NCI-H2081 treated with DMSO at 0.1 percent for 48 hours (cell line): Measurements from ENCODE around the gene CEP44.
"Not testable (repeated sequence)": the region's sequence is repeated elsewhere in the genome, so short reads cannot be mapped to it uniquely, and the experiment has no call there.

ENCODE experiments used
- DNase-seq: peaks from one replicate; lab custom pipeline; 2025; lab: John Stamatoyannopoulos, UW

Gene CEP44, protein sequence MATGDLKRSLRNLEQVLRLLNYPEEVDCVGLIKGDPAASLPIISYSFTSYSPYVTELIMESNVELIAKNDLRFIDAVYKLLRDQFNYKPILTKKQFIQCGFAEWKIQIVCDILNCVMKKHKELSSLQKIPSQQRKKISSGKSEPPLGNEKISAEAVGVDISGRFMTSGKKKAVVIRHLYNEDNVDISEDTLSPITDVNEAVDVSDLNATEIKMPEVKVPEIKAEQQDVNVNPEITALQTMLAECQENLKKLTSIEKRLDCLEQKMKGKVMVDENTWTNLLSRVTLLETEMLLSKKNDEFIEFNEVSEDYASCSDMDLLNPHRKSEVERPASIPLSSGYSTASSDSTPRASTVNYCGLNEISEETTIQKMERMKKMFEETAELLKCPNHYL

DNA sequence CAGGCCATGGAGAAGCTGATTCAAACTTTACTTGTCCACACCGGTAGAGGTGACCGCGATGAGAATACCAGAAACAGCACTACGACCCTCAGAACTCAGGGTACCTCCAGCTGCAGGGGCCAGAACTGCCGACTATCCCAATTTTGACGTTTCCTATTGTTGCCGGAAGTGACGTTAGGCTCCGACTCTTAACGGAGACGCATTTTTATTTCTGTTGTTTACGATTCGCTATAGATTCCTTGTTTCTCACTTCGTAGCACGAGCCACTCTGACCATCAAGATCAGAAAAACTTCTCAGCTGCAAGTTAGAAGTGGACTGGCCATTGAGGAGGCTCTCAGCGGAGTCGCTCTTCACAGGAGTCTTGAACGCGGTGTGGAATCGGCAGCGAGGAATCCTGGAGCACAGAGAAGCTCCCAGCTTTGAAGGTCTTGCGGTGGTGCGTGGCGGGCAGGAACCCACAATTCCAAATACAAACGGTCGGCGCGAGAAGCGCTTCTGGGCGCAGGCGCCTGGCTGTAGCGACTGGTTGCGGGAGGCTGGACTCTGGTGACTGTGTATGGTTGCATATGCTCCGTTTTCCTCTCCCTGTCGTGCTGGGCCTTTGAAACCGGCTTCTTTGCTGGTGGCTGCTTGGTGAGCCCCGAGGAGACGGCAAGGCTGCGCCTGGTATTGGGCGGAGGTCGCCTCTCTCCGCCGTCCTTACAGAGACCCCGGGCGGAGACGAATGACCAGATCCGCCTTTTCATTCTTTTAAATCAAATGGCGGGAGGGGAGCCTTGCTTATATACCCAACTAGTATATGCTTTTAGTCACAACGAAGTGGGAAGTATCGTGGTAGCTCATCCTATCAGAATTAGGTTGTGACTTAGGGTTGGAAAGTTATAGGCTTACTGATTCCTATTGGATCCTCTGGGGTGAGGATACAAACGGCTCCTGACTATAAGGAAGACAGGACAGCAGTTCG, at the start of gene CEP44, which contains the start of gene FBXO8:
Gene CEP44 (plus strand): TSS at position 405 of the 965 bp plus-strand sequence. CDS start 15,211 bp downstream, outside the sequence.
Gene FBXO8 (minus strand): TSS at position 161 of the 965 bp plus-strand sequence. CDS start 20,575 bp downstream, outside the sequence.
- DNase-seq = no peak

DNA sequence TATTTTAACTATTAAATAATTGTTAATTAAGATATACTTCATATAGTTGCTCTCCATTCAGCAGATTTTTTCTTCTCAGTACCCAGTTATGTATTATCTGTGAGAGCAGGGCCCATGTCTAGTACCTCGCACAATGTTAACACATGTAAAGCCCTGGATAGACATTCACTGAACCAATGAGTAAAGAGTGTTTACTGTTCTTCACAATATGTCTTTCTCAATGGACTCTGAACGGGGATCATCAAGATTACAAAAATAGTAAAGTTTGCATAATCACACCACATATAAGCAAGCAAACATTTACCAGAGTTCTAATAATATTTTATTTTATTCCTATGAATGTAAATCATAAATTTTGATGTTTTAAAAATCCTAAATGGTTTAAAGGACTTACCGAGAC, 47.4 kb upstream of the CEP44 start:
- DNase-seq = no peak

DNA sequence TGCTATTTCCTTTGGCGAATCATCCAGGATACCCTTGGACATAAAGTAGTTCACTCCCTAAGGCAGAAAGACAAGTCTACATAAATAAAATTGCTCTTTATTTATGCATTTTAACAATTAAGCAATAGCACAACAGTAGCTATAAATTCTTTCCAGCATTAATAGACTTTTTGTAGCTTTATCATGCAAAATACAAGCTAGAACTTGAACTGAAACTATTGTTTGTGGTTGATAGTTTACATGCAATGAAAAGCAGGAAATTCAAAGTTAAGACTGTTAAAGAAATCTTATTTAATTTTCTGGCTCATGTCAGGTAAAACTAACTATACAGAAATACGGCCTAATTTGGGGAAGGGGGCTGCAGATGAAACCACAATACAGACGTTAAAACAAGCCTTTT, 42.5 kb upstream of the CEP44 start:
- no peak for DNase-seq

DNA sequence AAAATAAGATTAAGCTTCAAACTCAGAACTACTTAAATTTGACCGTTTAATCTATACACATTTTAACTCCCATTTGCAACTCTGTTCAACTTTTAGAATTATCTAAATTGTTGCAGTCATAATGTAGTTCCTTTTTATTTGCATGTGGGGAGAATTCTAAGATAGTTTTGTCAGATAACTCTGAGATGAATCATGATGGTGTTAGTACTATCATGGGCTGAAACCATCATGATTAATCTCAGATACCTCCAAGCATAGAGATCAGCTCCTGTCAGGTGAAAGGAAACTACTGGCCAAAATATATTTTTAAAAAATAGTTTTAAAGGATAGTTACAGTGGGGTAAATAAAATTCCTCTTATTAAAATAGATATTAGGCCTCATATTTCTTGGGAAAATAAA, 39.3 kb upstream of the CEP44 start:
- DNase-seq = no peak

DNA sequence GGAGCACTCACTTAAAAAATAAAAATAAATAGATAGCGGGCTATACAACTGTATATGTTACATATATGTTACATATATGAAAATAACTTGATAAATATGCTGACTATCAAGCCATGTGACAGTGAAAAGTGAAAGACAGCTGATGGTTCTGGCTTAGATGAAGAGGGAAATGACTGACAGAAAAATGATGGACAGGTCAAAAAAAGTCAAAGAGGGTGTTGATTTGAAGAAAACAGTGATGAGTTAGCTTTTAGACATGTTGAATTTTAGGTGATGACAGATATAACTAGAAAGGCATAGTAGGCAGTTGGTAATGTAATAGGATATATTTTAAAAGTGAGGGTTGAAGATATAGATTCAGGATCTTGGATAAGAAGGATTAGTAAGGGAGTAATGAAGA, 38.0 kb upstream of the CEP44 start:
- no peak for DNase-seq

DNA sequence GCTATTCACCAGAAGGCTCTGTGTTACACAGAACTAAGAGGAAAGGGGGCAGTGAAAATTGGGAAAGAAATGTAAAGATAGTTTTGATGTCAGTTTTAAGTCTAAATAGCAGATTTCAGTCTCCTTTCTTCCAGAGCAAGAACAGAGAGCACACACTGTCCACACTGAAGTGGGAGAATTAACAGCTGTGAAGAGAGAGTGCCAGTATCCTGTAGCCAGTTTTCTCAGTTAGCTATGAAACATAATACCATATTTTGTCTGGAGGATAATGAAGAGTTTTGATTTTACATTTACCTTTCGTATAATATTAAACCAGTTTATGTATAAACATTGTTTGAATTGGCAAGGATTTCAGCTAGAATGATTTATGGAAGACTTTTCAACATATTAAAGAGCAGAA, 35.3 kb upstream of the CEP44 start:
- no peak for DNase-seq

DNA sequence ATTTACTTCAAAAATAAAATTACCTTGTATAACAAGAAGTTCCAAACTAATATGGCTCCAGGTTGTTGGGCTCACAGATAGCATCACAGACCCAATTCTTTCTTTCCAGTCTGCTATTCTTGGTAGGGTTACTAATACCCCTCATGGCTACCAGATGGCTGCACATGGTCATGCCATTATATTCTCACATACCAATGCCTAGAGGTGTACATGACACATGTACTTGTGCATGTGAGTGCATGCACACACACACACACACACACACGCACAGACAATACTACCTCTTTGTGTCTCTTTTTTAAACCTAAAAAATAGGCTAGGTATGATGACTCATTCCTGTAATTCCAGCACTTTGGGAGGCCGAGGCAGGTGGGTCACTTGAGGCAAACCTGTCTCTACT, 31.3 kb upstream of the CEP44 start:
- no peak for DNase-seq

DNA sequence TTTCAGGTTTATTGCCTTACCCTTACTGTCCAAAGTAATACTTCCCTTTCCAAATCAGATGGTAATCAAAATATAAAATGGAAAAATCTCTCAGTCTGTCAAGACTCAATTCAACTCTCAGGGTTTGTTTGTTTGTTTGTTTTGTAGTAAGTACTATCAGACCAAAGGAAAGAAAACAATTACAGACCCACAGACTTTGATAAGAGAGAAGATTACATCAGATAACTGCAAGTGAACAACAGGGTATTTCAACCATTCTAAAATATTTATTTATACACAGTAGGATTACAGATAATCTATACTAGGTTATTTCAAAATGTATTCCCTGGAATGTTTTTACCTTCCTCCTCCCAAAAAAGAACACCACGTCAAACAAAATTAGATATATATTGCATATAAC, 29.1 kb upstream of the CEP44 start:
- no peak for DNase-seq

DNA sequence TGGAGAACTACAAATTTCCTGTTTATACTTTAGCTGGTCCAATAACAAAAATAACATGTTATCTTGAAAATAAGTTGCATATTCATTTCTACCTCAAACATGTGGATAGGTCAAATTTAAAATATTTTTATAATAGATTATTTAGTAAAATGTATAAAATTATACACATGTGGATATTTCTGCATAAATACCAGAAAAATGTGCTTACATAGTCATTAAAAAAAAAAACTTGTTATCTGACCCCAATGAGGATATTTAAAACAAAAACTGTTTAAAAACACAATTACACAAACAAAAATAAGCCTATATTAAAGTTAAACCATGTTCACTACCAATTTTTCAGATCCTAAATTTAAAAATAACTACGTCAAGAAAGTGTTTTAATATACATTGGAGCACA, 28.3 kb upstream of the CEP44 start:
- DNase-seq = no peak

DNA sequence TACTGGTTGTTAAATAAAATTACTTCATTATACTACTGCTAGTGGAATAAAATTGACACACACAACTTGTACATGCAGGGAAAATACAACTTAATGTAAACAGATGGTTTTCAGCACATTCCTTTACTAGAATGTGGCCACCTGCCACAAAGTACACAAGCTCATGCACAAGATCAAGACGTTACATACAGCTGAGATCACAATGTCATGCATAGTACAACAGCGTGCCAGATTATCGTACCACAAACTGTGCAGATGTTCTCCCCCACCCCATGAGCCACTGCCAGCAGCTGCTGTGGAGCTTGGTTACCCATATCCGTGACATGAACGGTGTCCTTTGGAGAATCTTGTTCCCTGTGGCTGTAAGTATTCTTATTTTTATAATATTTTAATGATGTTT, 27.9 kb upstream of the CEP44 start:
- DNase-seq = no peak

DNA sequence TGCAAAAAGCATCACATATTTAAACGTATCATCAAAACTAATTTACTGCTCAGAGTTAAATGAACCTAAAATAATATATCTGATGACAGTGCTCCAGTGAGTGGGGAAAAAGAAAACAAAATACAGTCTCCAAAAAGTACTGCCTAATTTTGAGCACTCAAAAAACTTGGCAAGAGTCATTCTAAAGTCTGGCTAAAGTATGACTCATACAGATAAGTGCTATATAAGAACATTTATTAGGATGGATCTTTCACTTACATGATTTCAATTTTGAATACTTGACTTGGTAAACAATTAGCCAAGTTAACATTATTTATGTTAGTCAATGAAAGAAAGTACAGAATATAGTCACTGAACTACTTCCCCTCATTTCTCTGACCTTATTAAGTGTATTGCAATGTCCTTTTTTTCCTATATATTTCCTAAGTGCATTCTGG, 27.4 kb upstream of the CEP44 start:
- no peak for DNase-seq

DNA sequence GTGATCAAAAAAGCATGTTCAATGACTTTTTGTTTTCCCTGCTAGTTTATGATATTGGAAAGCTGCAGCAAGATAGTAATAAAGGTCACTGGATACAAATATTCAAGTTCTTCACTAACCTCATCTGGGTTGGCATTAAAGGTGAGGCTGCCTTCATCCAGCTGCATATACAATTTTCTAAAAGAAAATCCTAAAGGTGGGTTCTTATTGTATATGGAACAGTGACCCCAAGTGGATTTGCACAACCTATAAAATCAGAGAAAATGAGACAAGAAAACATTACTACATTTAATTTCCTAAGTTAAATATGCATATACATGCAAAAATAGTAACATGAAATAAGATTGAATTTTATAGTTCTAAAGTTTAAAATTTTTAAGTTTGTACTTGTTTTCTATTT, 24.1 kb upstream of the CEP44 start:
- no peak for DNase-seq

DNA sequence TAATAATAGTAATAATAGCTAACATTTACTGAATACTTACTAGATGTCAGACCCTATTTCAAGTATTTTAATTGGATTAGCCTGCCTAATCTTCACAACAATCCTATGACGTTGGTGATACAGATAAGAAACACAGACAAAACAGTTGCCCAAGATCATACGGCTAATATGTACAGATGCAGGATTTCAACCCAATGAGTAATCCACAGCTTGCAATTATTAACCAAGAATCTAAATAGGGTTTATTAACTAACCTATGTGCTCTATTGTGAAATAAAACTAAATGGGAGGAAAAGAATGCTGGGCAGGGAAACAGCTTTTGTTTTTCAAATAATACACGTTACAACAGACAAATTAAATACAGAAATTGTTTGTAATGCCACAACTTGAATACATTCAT, 23.6 kb upstream of the CEP44 start:
- no peak for DNase-seq

DNA sequence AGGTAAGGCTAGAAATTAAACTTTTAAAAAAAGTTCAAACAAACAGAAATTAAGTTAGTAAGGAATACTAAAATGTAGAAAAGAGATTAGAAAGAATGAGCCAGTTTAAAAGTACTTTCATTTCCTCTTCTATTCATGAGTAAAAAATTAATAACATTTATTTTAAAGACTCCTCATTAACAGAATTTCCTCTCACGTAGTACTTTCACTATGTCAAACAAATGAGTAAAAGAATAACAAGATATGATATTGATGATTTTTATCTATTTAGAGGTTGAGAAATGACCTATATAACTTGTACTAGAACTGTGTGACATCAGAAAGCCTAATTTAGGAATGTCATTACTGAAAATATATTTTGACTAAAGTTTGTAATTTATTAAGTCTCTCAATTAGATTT, 22.3 kb upstream of the CEP44 start:
- DNase-seq = not testable (repeated sequence)

DNA sequence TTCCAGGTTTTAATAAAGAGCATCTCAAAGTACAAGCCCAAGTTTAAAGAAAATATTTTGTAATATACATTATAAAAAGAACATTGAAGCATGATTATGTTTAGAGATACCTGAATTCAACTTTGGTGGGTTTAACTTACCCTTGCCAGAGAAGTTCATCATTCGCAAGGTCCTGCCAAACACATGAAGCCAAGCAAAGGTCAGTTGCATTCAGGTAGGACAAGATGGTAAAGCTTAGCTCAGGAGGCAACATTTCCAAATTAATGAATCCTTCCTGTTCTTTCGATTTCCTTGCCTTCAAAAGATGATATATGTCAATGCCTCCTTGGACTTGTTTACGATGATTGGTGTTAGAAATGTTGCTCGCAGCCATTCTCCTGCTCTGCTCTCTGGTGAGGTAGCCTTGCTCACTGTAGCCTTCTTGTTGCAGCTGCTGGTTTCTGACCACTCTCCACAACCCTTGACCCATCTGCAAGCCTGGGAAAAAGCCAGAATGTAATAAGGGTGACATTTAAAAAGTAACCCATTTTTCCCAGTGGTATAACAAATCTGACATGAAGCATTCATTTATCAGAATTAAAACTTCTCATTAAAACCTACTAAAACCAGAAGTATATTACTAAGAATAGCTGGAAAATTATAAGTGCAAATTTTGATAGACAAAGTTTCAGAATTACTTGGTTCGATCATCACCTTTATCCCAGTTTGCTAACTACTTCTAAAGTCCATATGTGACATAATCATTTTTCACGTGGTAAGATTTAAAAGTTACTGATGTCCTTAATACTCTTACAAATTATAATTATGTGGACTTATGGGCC, 20.9 kb upstream of the CEP44 start:
- DNase-seq = no peak

DNA sequence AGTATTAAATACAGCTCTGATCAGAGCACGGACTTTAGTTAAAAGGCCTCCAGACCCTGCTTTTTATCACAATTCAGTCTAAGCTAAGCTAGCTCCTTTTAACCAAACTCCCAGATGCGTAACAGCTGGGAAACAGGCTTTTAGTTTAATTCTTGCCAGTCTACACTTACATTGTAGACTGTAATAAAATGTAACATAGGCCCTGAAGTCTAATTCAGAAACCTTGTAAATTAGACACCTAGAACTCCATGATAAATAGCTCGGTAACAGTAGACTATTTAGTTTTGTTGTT, 20.3 kb upstream of the CEP44 start:
- DNase-seq = no peak

DNA sequence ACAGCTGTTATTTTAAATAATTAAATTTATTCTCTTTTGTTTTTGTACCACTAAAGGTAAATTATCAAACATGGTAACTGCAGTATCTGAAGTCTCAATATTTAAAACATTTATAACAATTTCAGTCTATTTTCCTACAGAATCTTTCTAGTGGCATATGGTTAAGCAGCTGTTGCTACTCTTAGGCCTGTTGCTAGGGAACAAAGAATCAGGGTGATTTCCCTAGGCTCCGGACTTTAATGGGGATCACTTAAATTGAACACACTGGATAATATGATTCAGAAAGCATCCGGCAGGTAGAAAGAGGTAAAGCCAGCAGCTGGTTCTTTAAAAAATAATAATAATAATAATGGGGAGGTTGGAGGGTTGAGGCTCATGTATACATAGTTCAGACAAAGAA, 17.8 kb upstream of the CEP44 start:
- no peak for DNase-seq

DNA sequence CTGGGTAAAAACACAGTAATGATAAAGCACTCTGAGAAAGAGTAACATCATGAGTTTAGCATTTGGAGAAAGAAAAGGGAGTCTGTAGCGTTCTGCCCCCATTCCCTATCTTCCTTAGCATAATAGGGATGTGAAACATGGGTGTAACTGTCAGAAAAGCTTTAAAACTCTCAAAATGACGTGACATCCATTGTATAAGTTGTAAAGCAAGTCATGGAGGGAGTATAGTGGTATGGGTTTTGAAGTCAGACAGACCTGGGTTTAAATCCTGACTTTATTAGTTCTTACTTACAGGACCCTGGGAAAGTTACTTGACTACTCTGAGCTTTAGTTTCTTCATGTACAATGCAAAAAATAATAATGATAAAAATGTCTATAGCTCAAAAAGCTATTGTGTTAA, 17.3 kb upstream of the CEP44 start:
- no peak for DNase-seq

DNA sequence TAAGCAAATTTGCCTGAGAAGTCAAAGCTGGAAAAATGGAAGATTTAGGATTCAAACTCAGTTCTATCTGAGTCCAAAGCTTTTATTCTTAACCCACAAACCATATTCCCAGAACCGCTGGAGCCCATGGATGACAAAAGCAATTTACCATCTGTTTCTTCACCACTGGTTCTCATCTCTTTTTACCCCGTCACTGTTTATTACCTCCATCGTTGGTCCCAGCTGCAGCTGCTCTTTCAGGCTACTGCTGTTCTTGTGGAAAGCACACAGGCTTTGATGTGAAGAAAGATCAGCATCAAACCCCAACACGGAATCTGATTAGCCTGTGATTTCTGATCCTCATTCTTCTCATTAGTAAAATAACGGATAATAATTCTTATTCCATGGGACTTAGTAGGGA, 9.8 kb upstream of the CEP44 start:
- no peak for DNase-seq

DNA sequence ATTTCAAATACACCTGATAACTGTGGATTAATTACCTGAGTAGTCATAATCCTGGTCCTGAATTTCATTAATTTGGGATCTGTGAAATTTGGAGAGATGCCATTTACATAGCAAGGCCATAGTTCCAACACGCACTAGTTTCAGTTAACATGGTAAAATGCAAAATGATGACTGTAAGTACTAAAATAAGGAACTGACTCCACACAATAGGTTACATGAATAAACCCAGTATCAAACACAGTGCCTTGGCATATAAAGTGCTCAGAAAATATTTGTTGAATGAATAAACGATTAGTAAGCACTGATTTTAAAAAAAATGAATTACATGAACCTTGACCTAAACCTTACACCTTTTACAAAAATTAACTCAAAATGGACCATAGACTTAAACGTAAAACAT, 9.3 kb upstream of the CEP44 start:
- DNase-seq = no peak

DNA sequence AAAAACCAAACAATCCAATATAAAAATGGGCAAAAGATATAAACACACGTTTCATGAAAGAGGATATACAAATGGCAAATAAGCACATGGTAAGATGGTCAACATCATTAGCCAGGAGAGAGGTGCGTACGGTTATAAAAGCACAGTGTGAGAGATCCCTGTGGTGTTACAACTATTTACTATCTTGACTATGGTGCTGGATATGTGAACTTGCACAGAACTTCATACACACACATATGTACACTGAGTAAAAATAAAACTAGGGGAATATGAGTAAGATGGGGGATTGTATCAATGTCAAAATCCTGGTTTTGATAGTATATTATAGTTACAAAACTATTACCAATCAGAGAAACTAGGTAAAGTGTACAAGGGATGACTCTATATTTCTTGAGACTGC, 8.6 kb upstream of the CEP44 start:
- DNase-seq = peak; percentile 20

DNA sequence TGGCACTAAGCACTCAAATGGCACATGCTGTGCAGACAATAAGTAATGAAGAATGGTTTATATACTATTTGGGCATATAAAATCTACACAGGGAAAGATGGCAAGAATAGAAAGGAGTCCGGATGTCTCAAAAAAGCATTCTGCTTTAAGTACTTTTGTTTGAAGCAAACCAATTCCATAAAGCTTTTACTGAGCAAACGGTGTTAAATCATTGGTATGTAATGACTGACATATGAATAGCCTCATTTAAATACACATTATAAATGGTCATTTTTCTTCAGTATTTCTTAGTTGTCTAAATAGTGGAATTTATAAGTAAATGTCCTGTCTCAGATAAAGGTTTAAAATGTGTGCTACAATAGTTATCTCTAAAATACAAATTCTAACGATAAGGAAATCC, 6.3 kb upstream of the CEP44 start:
- no peak for DNase-seq
